Karpas-422 (cell line): ENCODE measurements around the gene TRPV2. TPM values are rescaled to one million over a fixed set of nuclear protein-coding genes. Genes with fewer than 3 reads are reported as not detected.
A peak's percentile ranks its signal among the peaks of the same experiment; 100 is the strongest.
"Not testable (repeated sequence)": the region's sequence is repeated elsewhere in the genome, so short reads cannot be mapped to it uniquely, and the experiment has no call there.

Experiments used
- DNase-seq: peaks from one replicate; pipeline ENCODE4 v3.0.0-alpha.2; 2015
- H2AFZ ChIP-seq: fragments of 200-600 bp; sonication (generic); 2 replicates; pipeline ENCODE4 v1.6.1; 2014; ENCODE audit warnings: antibody characterized with exemption, low read length, mixed read lengths
- H3K27ac ChIP-seq: fragments of 200-600 bp; sonication (generic); 2 replicates; pipeline ENCODE4 v1.5.1; 2014; ENCODE audit warnings: mild to moderate bottlenecking, low read length, moderate library complexity
- H3K27me3 ChIP-seq: fragments of 200-600 bp; sonication (generic); 2 replicates; pipeline ENCODE4 v1.6.1; 2014; ENCODE audit warnings: low read length, mixed read lengths
- H3K36me3 ChIP-seq: fragments of 200-600 bp; sonication (generic); 2 replicates; pipeline ENCODE4 v1.6.1; 2014; ENCODE audit warnings: low read length, mixed read lengths; ENCODE audit not compliant: insufficient read depth
- H3K4me1 ChIP-seq: fragments of 200-600 bp; sonication (generic); 2 replicates; pipeline ENCODE4 v1.6.1; 2014; ENCODE audit warnings: mild to moderate bottlenecking, low read length, mixed read lengths
- H3K4me2 ChIP-seq: fragments of 200-600 bp; sonication (generic); 2 replicates; pipeline ENCODE4 v1.6.1; 2014; ENCODE audit warnings: low read length, low read depth, mild to moderate bottlenecking; ENCODE audit not compliant: poor library complexity, severe bottlenecking
- H3K4me3 ChIP-seq: fragments of 200-600 bp; sonication (generic); 2 replicates; pipeline ENCODE4 v1.5.1; 2014; ENCODE audit warnings: mild to moderate bottlenecking, antibody characterized with exemption, low read length, mixed read lengths
- H3K79me2 ChIP-seq: fragments of 200-600 bp; sonication (generic); 2 replicates; pipeline ENCODE4 v1.6.1; 2014; ENCODE audit warnings: mild to moderate bottlenecking, low read length, mixed read lengths
- H3K9ac ChIP-seq: fragments of 200-600 bp; sonication (generic); 2 replicates; pipeline ENCODE4 v1.6.0; 2014; ENCODE audit warnings: low read length
- H3K9me2 ChIP-seq: fragments of 200-600 bp; sonication (generic), shearing (Covaris generic); replicated peaks from 2 replicates; pipeline ENCODE4 v1.6.0; 2014; ENCODE audit warnings: mild to moderate bottlenecking, low read length, moderate library complexity; ENCODE audit not compliant: insufficient read depth
- H3K9me3 ChIP-seq: fragments of 300-700, 200-600 bp; sonication (generic); 2 replicates; pipeline ENCODE4 v1.6.1; 2014; ENCODE audit warnings: low read length, mixed read lengths
- H4K20me1 ChIP-seq: fragments of 200-600 bp; sonication (generic); 2 replicates; pipeline ENCODE4 v1.6.1; 2014; ENCODE audit warnings: mild to moderate bottlenecking, antibody characterized with exemption, low read length, low read depth; ENCODE audit not compliant: insufficient read depth
- total RNA-seq: library from RNA; depleted of rRNA; stranded (reverse); fragments of >200 nt; shearing (Covaris generic); gene quantifications from 2 replicates; pipeline ENCODE4 v1.2.3, GENCODE V29; 2014; ENCODE audit warnings: low replicate concordance

Gene TRPV2
- total RNA-seq, 1 experiment from 2014 or later: 14.2 TPM

DNA sequence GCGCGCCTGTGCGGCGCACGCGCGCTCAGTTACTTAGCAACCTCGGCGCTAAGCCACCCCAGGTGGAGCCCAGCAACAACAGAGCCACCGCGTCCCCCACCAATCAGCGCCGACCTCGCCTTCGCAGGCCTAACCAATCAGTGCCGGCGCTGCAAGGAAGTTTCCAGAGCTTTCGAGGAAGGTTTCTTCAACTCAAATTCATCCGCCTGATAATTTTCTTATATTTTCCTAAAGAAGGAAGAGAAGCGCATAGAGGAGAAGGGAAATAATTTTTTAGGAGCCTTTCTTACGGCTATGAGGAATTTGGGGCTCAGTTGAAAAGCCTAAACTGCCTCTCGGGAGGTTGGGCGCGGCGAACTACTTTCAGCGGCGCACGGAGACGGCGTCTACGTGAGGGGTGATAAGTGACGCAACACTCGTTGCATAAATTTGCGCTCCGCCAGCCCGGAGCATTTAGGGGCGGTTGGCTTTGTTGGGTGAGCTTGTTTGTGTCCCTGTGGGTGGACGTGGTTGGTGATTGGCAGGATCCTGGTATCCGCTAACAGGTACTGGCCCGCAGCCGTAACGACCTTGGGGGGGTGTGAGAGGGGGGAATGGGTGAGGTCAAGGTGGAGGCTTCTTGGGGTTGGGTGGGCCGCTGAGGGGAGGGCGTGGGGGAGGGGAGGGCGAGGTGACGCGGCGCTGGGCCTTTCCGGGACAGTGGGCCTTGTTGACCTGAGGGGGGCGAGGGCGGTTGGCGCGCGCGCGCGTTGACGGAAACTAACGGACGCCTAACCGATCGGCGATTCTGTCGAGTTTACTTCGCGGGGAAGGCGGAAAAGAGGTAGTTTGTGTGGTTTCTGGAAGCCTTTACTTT is 34.5 kb upstream of the TRPV2 start, which contains the start of gene UBB:
UBB (plus strand) TSS at position 452 of the 856 bp plus-strand sequence. CDS start 817 bp downstream, outside the sequence.
- Histone ChIP-seq H3K4me2 (peak within 1 kb of the TSS; percentile 99), H3K36me3 (peaks cover 14% of the 10 kb centered on the region), H3K9me2 (no peaks in the 10 kb centered on the region), H3K79me2 (peaks cover 7% of the 10 kb centered on the region), H3K4me1 (peaks cover 8% of the 10 kb centered on the region), H3K9ac (peak within 1 kb of the TSS; percentile 82), H3K27me3 (no peaks in the 10 kb centered on the region), H2AFZ (peak within 1 kb of the TSS; percentile 94; the same call in 1 of the 2 replicates), H3K9me3 (no peaks in the 10 kb centered on the region), H3K27ac (peak within 1 kb of the TSS; percentile 67), H3K4me3 (peak within 1 kb of the TSS; percentile 97), H4K20me1 (peaks cover 31% of the 10 kb centered on the region)
- DNase-seq: peak; percentile 98

DNA sequence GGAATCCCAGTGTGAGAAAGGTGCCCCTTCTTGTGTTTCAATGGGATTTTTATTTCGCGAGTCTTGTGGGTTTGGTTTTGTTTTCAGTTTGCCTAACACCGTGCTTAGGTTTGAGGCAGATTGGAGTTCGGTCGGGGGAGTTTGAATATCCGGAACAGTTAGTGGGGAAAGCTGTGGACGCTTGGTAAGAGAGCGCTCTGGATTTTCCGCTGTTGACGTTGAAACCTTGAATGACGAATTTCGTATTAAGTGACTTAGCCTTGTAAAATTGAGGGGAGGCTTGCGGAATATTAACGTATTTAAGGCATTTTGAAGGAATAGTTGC is 33.9 kb upstream of the TRPV2 start:
- Histone ChIP-seq H3K27ac (peak overlapping the region; percentile 67), H3K4me3 (peak overlapping the region; percentile 97), H2AFZ (no peak overlapping the region), H3K4me1 (peaks cover 10% of the 10 kb centered on the region), H3K9me3 (no peaks in the 10 kb centered on the region), H3K9ac (peak overlapping the region; percentile 82), H4K20me1 (peaks cover 31% of the 10 kb centered on the region), H3K9me2 (no peaks in the 10 kb centered on the region), H3K36me3 (peaks cover 14% of the 10 kb centered on the region), H3K79me2 (peaks cover 7% of the 10 kb centered on the region), H3K27me3 (no peaks in the 10 kb centered on the region), H3K4me2 (peak overlapping the region; percentile 99)
- DNase-seq: no peak

DNA sequence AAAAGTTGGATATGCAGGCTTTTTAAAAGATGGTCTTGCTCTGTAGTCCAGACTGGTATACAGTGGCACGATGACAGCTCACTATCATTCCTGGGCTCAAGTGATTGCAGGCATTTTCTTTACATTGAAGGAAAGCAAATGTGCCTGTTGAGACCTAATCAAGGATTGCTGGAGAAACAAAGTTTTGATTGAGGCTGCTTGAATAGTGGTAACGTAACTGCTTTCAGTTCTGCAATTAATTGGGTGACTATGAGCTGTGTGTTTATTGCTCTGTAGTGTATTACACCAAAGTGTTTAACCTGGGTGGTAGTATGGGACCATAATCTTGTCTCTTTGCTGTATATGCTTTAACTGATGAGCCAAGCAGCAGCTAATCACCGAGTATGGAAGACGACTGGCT is 32.2 kb upstream of the TRPV2 start:
- Histone ChIP-seq H3K4me1 (peaks cover 9% of the 10 kb centered on the region), H3K4me3 (no peak overlapping the region), H3K9me3 (no peaks in the 10 kb centered on the region), H3K27ac (no peak overlapping the region), H3K27me3 (no peaks in the 10 kb centered on the region), H3K4me2 (no peak overlapping the region), H2AFZ (no peak overlapping the region), H3K9me2 (no peaks in the 10 kb centered on the region), H4K20me1 (peaks cover 31% of the 10 kb centered on the region), H3K9ac (no peak overlapping the region), H3K79me2 (peaks cover 7% of the 10 kb centered on the region), H3K36me3 (peaks cover 14% of the 10 kb centered on the region)
- peak; percentile 54 for DNase-seq

DNA sequence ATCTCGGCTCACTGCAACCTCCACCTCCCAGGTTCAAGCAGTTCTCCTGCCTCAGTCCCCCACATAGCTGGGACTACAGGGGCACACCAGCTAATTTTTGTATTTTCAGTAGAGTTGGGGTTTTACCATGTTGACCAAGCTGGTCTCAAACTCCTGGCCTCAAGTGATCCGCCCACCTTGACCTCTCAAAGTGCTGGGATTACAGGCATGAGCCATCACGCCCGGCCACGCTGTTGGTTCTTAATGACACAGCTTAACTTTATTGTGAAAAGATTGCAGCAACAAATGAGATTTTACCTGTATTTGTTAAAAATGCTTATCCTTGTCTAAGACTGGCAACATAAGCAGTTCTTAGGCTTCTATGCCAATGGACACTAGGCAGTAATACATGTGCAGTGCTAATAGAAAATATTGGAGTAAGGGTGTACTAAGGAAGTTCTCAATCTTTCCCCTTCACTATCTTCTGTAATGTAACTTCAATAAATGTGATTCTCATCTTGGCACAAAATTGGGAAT is 31.5 kb upstream of the TRPV2 start:
- peaks cover 7% of the 10 kb centered on the region for H3K79me2 ChIP-seq
- H3K4me2 ChIP-seq: no peak overlapping the region
- peaks cover 9% of the 10 kb centered on the region for H3K4me1 ChIP-seq
- no peaks in the 10 kb centered on the region for H3K27me3 ChIP-seq
- H3K36me3 ChIP-seq: peaks cover 14% of the 10 kb centered on the region
- peaks cover 31% of the 10 kb centered on the region for H4K20me1 ChIP-seq
- no peaks in the 10 kb centered on the region for H3K9me2 ChIP-seq
- no peaks in the 10 kb centered on the region for H3K9me3 ChIP-seq
- H3K27ac ChIP-seq: no peak overlapping the region
- H3K9ac ChIP-seq: no peak overlapping the region
- H3K4me3 ChIP-seq: no peak overlapping the region
- no peak overlapping the region for H2AFZ ChIP-seq
- DNase-seq: no peak

DNA sequence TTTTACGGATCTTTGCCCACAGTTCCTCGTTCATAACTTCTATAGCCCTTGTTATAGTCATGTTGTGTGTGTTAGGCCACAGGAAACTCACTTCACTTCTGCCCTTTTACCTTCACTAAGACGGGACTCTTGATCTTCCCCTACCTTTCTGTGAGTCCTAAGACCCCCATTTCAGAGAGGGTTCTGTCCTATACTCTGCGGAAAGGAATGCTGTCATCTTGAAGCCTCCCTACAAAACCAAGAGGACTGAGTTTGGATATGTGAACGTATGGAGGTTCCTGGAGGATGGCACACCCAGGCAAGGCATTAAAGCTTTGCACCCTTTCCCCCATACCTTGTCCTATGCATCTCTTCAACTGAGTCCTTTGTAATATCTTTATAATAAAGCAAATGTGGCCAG is 30.8 kb upstream of the TRPV2 start:
- Histone ChIP-seq H3K4me1 (peaks cover 9% of the 10 kb centered on the region), H3K27ac (no peak overlapping the region), H3K9me3 (no peaks in the 10 kb centered on the region), H3K4me2 (no peak overlapping the region), H2AFZ (no peak overlapping the region), H3K79me2 (peaks cover 7% of the 10 kb centered on the region), H3K4me3 (no peak overlapping the region), H3K9ac (no peak overlapping the region), H3K36me3 (peaks cover 14% of the 10 kb centered on the region), H3K9me2 (no peaks in the 10 kb centered on the region), H4K20me1 (peaks cover 31% of the 10 kb centered on the region), H3K27me3 (no peaks in the 10 kb centered on the region)
- DNase-seq: no peak

DNA sequence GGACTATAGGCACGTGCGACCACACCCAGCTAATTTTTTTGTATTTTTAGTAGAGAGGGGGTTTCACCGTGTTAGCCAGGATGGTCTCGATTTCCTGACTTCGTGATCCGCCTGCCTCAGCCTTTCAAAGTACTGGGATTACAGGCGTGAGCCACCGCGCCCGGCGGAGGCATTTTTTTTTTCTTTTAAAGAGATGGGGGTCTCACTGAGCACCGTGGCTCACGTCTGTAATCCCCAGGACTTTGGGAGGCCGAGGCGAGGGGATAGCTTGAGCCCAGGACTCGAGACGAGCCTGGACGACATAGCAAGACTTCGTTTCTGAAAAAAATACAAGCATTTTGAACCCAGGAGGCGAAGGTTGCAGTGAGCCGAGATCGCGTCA is 29.3 kb upstream of the TRPV2 start:
- H3K27me3 ChIP-seq, H2AFZ ChIP-seq, H3K4me3 ChIP-seq, H3K9me2 ChIP-seq, H3K9me3 ChIP-seq, H3K79me2 ChIP-seq, H3K9ac ChIP-seq, DNase-seq, H3K27ac ChIP-seq, H3K4me1 ChIP-seq: not testable (repeated sequence)
- Histone ChIP-seq H3K36me3 (peaks cover 14% of the 10 kb centered on the region), H3K4me2 (peak overlapping the region; percentile 50), H4K20me1 (peaks cover 31% of the 10 kb centered on the region)

DNA sequence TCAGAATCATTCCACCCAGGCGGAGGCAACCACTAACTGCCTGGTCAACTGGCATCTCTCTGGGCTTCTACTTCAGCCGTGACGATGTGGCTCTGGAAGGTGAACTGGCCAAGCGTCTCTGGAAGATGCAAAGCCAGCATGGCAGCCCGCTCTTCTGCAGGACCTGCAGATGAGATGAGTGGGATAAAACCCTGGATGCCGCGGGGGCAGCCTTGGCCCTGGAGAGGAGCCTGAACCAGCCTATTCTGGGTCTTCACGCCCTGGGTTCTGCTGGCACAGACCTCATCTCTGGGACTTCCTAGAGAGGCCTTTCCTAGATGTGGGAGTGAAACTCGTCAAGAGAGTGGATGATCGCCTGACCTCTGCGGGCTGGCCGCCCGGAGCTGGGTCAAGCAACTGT is 23.9 kb upstream of the TRPV2 start:
- no peaks in the 10 kb centered on the region for H3K36me3 ChIP-seq
- no peak overlapping the region for H3K27ac ChIP-seq
- no peaks in the 10 kb centered on the region for H3K9me3 ChIP-seq
- no peaks in the 10 kb centered on the region for H3K9me2 ChIP-seq
- H3K79me2 ChIP-seq: no peaks in the 10 kb centered on the region
- H3K4me1 ChIP-seq: peaks cover 1% of the 10 kb centered on the region; the same call in 1 of the 2 replicates
- H3K4me2 ChIP-seq: no peak overlapping the region
- no peak overlapping the region for H2AFZ ChIP-seq
- no peak overlapping the region for H3K9ac ChIP-seq
- H4K20me1 ChIP-seq: no peaks in the 10 kb centered on the region
- no peak for DNase-seq
- H3K4me3 ChIP-seq: no peak overlapping the region
- H3K27me3 ChIP-seq: no peaks in the 10 kb centered on the region

DNA sequence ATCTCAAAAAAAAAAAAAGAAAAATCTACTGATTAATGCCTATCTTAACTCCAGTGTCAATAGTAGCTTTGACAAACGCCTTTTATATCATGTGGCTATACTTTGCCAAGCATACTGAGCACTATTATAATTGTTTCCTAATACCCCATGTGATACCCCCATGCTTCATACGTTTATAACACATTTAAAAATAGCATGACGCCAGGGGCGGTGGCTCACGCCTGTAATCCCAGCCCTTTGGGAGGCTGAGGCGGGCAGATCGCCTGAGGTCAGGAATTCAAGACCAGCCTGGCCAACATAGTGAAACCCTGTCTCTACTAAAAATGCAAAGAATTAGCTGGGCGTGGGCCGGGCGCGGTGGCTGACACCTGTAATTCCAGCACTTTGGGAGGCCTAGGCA is 22.9 kb upstream of the TRPV2 start:
- not testable (repeated sequence) for H3K9ac ChIP-seq, DNase-seq, H3K9me2 ChIP-seq, H3K27me3 ChIP-seq, H3K4me3 ChIP-seq, H3K4me1 ChIP-seq, H3K4me2 ChIP-seq, H2AFZ ChIP-seq, H3K9me3 ChIP-seq, H3K36me3 ChIP-seq, H4K20me1 ChIP-seq, H3K79me2 ChIP-seq, H3K27ac ChIP-seq
